ENCODE data around the gene KRT73.

- TF ChIP-seq CTCF (IDR thresholded peaks at IDR 0.05; ENCODE audit: poor library complexity) (no peak), EZH2phosphoT487 (IDR thresholded peaks at IDR 0.05; ENCODE audit: low read depth, severe bottlenecking, unreplicated experiment) (no peak)
Measured at GRCh38 chr12:52617403-52617785, 965 bp downstream of the KRT73 start.
